HEK293 (cell line): ENCODE data around the gene DIP2B.

Experiments
- CTCF ChIA-PET: fragments of 350-600 bp; formaldehyde crosslinking; extraction: SDS; loops from one replicate; lab custom pipeline; 2021; ENCODE audit warnings: antibody characterized with exemption; lab: Yijun Ruan, JAX
- POLR2A ChIA-PET: fragments of 300-600 bp; formaldehyde crosslinking; extraction: SDS; loops from one replicate; lab custom pipeline; 2020; ENCODE audit warnings: antibody characterized with exemption, inconsistent platforms; lab: Yijun Ruan, JAX
- H3K27ac ChIP-seq: fragments of 200-500 bp; sonication (Bioruptor generic); 2 replicates; pipeline ENCODE4 v1.5.1; 2014; ENCODE audit warnings: low read depth, low read length, control low read depth, inconsistent platforms; ENCODE audit errors: extremely low read depth
- H3K36me3 ChIP-seq, 2 experiments: fragments of 200-500 bp in 1 of 2; sonication (Bioruptor generic) in 1 of 2; 1 replicate in 1 of 2; 2 replicates in 1 of 2; pipeline ENCODE4 v1.5.1; 2014 to 2017; ENCODE audit warnings: inconsistent platforms in 2 of 2, low read length in 2 of 2; ENCODE audit not compliant: control insufficient read depth in 2 of 2, insufficient read depth in 1 of 2
- H3K4me1 ChIP-seq: fragments of 200-500 bp; sonication (Bioruptor generic); 2 replicates; pipeline ENCODE4 v1.5.1; 2014; ENCODE audit warnings: mild to moderate bottlenecking, low read length, inconsistent platforms; ENCODE audit not compliant: control insufficient read depth, insufficient read depth
- H3K4me3 ChIP-seq: 2 replicates; pipeline ENCODE4 v1.5.1; 2011; ENCODE audit warnings: low read depth, mild to moderate bottlenecking, control low read depth, low read length, moderate library complexity
- H3K9me3 ChIP-seq: fragments of 200-500 bp; sonication (Bioruptor generic); 2 replicates; pipeline ENCODE4 v1.5.1; 2014; ENCODE audit warnings: low read depth, low read length, inconsistent platforms; ENCODE audit not compliant: control insufficient read depth, insufficient read depth
- KLF10 ChIP-seq: fragments of 450-650 bp; IDR thresholded peaks from 2 replicates; pipeline ENCODE4 v1.5.1; 2018; ENCODE audit warnings: missing biosample characterization, mild to moderate bottlenecking, missing genetic modification characterization
- OSR2 ChIP-seq: fragments of 450-650 bp; formaldehyde crosslinking; IDR thresholded peaks from 2 replicates; pipeline ENCODE4 v1.5.1; 2016; ENCODE audit warnings: missing biosample characterization, missing genetic modification characterization
- OVOL3 ChIP-seq: fragments of 450-650 bp; formaldehyde crosslinking; IDR thresholded peaks from 2 replicates; pipeline ENCODE4 v1.5.1; 2016; ENCODE audit warnings: missing biosample characterization, missing genetic modification characterization
- PRDM1 ChIP-seq: fragments of 450-650 bp; formaldehyde crosslinking; IDR thresholded peaks from 2 replicates; pipeline ENCODE4; 2016; ENCODE audit warnings: missing biosample characterization, missing genetic modification characterization
- SCRT1 ChIP-seq: fragments of 450-650 bp; formaldehyde crosslinking; IDR thresholded peaks from 2 replicates; pipeline ENCODE4 v1.5.1; 2016; ENCODE audit warnings: missing biosample characterization, missing genetic modification characterization, borderline replicate concordance
- SP2 ChIP-seq: fragments of 450-650 bp; formaldehyde crosslinking; IDR thresholded peaks from 2 replicates; pipeline ENCODE4 v1.5.1; 2016; ENCODE audit warnings: missing biosample characterization, missing genetic modification characterization
- ZFP37 ChIP-seq: fragments of 450-650 bp; formaldehyde crosslinking; IDR thresholded peaks from 2 replicates; pipeline ENCODE4 v1.5.1; 2016; ENCODE audit warnings: missing biosample characterization, missing genetic modification characterization
- ZFP69B ChIP-seq: fragments of 450-650 bp; formaldehyde crosslinking; IDR thresholded peaks from 2 replicates; pipeline ENCODE4 v1.5.1; 2016; ENCODE audit warnings: missing biosample characterization, missing genetic modification characterization
- ZNF10 ChIP-seq: fragments of 450-650 bp; formaldehyde crosslinking; IDR thresholded peaks from 2 replicates; pipeline ENCODE4 v1.5.1; 2017; ENCODE audit warnings: missing biosample characterization, missing genetic modification characterization
- ZNF214 ChIP-seq: fragments of 450-650 bp; formaldehyde crosslinking; IDR thresholded peaks from 2 replicates; pipeline ENCODE4 v1.5.1; 2017; ENCODE audit warnings: missing biosample characterization, mild to moderate bottlenecking, missing genetic modification characterization, borderline replicate concordance
- ZNF239 ChIP-seq: fragments of 450-650 bp; formaldehyde crosslinking; IDR thresholded peaks from 2 replicates; pipeline ENCODE4 v1.5.1; 2016; ENCODE audit warnings: missing biosample characterization, missing genetic modification characterization
- ZNF423 ChIP-seq: fragments of 450-650 bp; formaldehyde crosslinking; IDR thresholded peaks from 2 replicates; pipeline ENCODE4 v1.5.1; 2016; ENCODE audit warnings: missing biosample characterization, missing genetic modification characterization
- ZNF514 ChIP-seq: fragments of 450-650 bp; formaldehyde crosslinking; IDR thresholded peaks from 2 replicates; pipeline ENCODE4 v1.5.1; 2016; ENCODE audit warnings: missing biosample characterization, missing genetic modification characterization
- ZNF521 ChIP-seq: fragments of 450-650 bp; formaldehyde crosslinking; IDR thresholded peaks from 2 replicates; pipeline ENCODE4 v1.5.1; 2017; ENCODE audit warnings: missing biosample characterization, mild to moderate bottlenecking, missing genetic modification characterization
- ZNF596 ChIP-seq: fragments of 450-650 bp; IDR thresholded peaks from 2 replicates; pipeline ENCODE4 v1.5.0; 2018; ENCODE audit warnings: missing biosample characterization, mild to moderate bottlenecking, missing genetic modification characterization, moderate library complexity
- ZNF600 ChIP-seq: fragments of 450-650 bp; formaldehyde crosslinking; IDR thresholded peaks from 2 replicates; pipeline ENCODE4 v1.5.1; 2016; ENCODE audit warnings: missing biosample characterization, missing genetic modification characterization
- ZNF776 ChIP-seq: fragments of 450-650 bp; formaldehyde crosslinking; IDR thresholded peaks from 2 replicates; pipeline ENCODE4 v1.5.0; 2017; ENCODE audit warnings: missing biosample characterization, missing genetic modification characterization, borderline replicate concordance
- ZXDB ChIP-seq: fragments of 450-650 bp; formaldehyde crosslinking; IDR thresholded peaks from 2 replicates; pipeline ENCODE4 v1.5.1; 2016; ENCODE audit warnings: missing biosample characterization, missing genetic modification characterization
- TF ChIP-seq, protein P1 (sequence below): sonication (generic); formaldehyde crosslinking; IDR thresholded peaks from 2 replicates; pipeline ENCODE4 v1.8.1; 2022; ENCODE audit warnings: mild to moderate bottlenecking, moderate library complexity, missing genetic modification reagents
- TF ChIP-seq, protein P2 (sequence below): fragments of 450-650 bp; formaldehyde crosslinking; IDR thresholded peaks from 2 replicates; pipeline ENCODE4 v1.5.1; 2017; ENCODE audit warnings: missing biosample characterization, mild to moderate bottlenecking, missing genetic modification characterization, moderate library complexity
- TF ChIP-seq, protein P3 (sequence below): fragments of 450-650 bp; formaldehyde crosslinking; IDR thresholded peaks from 2 replicates; pipeline ENCODE4 v1.5.1; 2016; ENCODE audit warnings: missing biosample characterization, missing genetic modification characterization
- TF ChIP-seq, protein P4 (sequence below): fragments of 450-650 bp; formaldehyde crosslinking; IDR thresholded peaks from 2 replicates; pipeline ENCODE4 v1.5.1; 2017; ENCODE audit warnings: missing biosample characterization, missing genetic modification characterization

The DIP2B gene

DNA sequence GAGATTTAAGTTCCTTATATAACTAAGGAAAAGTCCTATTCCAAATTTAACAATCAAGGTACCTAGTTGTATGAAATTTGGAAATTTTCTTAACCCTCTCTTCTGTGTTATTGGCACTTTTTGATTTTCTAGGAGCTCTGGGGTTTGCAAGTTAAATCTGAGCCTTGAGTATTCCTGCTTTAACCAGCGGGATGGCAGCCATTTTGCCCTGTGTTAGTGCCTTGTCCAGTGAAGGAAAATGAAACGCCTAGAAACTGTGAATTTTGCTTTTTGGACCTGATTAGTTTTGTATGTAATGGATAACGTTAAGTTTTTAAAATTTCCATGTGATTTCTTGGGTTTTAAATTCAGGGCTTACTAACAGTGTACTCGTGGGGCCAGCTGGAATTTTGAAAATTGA, 45.1 kb downstream of the DIP2B start:
- H3K4me3 ChIP-seq, result no peak overlapping the region
- H3K4me1 ChIP-seq, result peaks cover 9% of the 10 kb centered on the region; the same call in 1 of the 2 replicates
- ChIA-PET POLR2A (interaction anchor here (0.6 kb wide), 1 partner anchor 39 kb away, joined by 3 read pairs; no protein-coding TSS in a partner anchor), CTCF (interaction anchor here (0.6 to 1.7 kb wide), 4 partner anchors 10 to 88 kb away, joined by 3 to 4 read pairs (median 4); no protein-coding TSS in a partner anchor)
- no peaks in the 10 kb centered on the region for H3K36me3 ChIP-seq
- H3K9me3 ChIP-seq, result no peaks in the 10 kb centered on the region
- H3K27ac ChIP-seq, result no peak overlapping the region
- no peak for TF ChIP-seq ZNF239 (tag by site-specific recombination)
- TF ChIP-seq ZNF214 (tag by site-specific recombination), result no peak
- TF ChIP-seq PRDM1 (tag by site-specific recombination), result no peak
- no peak for TF ChIP-seq ZXDB
- TF ChIP-seq ZNF423, result no peak
- no peak for TF ChIP-seq ZNF776 (tag by site-specific recombination)
- TF ChIP-seq, protein P1, sequence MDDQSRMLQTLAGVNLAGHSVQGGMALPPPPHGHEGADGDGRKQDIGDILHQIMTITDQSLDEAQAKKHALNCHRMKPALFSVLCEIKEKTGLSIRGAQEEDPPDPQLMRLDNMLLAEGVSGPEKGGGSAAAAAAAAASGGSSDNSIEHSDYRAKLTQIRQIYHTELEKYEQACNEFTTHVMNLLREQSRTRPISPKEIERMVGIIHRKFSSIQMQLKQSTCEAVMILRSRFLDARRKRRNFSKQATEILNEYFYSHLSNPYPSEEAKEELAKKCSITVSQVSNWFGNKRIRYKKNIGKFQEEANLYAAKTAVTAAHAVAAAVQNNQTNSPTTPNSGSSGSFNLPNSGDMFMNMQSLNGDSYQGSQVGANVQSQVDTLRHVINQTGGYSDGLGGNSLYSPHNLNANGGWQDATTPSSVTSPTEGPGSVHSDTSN, result no peak
- no peak for TF ChIP-seq SP2
- TF ChIP-seq, protein P2, sequence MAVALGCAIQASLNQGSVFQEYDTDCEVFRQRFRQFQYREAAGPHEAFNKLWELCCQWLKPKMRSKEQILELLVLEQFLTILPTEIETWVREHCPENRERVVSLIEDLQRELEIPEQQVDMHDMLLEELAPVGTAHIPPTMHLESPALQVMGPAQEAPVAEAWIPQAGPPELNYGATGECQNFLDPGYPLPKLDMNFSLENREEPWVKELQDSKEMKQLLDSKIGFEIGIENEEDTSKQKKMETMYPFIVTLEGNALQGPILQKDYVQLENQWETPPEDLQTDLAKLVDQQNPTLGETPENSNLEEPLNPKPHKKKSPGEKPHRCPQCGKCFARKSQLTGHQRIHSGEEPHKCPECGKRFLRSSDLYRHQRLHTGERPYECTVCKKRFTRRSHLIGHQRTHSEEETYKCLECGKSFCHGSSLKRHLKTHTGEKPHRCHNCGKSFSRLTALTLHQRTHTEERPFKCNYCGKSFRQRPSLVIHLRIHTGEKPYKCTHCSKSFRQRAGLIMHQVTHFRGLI, result no peak
- TF ChIP-seq, protein P3, sequence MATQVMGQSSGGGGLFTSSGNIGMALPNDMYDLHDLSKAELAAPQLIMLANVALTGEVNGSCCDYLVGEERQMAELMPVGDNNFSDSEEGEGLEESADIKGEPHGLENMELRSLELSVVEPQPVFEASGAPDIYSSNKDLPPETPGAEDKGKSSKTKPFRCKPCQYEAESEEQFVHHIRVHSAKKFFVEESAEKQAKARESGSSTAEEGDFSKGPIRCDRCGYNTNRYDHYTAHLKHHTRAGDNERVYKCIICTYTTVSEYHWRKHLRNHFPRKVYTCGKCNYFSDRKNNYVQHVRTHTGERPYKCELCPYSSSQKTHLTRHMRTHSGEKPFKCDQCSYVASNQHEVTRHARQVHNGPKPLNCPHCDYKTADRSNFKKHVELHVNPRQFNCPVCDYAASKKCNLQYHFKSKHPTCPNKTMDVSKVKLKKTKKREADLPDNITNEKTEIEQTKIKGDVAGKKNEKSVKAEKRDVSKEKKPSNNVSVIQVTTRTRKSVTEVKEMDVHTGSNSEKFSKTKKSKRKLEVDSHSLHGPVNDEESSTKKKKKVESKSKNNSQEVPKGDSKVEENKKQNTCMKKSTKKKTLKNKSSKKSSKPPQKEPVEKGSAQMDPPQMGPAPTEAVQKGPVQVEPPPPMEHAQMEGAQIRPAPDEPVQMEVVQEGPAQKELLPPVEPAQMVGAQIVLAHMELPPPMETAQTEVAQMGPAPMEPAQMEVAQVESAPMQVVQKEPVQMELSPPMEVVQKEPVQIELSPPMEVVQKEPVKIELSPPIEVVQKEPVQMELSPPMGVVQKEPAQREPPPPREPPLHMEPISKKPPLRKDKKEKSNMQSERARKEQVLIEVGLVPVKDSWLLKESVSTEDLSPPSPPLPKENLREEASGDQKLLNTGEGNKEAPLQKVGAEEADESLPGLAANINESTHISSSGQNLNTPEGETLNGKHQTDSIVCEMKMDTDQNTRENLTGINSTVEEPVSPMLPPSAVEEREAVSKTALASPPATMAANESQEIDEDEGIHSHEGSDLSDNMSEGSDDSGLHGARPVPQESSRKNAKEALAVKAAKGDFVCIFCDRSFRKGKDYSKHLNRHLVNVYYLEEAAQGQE, result no peak
- TF ChIP-seq KLF10 (tag by site-specific recombination), result no peak
- no peak for TF ChIP-seq SCRT1 (tag by site-specific recombination)
- no peak for TF ChIP-seq ZNF514 (tag by site-specific recombination)

DNA sequence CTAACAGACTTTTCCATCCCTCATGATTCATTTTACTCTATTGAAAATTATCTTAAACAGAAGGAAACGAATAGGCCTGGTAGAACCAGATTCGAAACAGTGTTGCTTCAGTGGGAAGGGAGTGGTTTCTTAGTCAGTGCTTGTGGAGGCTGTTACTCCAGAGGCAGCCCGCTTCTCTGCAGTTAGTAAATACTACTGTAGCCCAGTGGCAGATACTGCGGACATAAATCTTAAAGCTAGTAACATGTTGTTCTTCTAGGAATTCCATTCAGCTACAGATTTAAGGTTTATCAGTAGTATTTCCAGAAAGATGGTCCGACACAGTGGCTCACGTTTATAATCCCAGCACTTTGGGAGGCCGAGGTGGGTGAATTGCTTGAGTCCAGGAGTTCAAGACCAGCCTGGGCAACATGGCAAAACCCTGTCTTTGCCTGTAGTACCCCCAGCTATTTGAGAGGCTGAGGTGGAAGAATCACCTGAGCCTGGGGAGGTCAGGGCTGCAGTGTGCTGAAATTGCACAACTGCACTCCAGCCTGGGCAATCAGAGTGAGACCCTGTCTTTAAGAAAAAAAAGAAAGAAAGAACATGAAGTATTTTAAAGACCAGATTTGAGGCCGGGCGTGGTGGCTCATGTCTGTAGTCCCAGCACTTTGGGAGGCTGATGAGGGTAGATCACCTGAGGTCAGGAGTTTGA, 45.9 kb downstream of the DIP2B start:
- CTCF ChIA-PET, result interaction anchor here (0.6 to 1.4 kb wide), 2 partner anchors 56 to 88 kb away, joined by 3 to 4 read pairs; no protein-coding TSS in a partner anchor
- no peak overlapping the region for H3K27ac ChIP-seq

More for the DNA sequence above, 45.9 kb downstream of the DIP2B start:
- Histone ChIP-seq H3K9me3 (no peaks in the 10 kb centered on the region), H3K4me1 (peaks cover 9% of the 10 kb centered on the region; the same call in 1 of the 2 replicates), H3K36me3 (no peaks in the 10 kb centered on the region), H3K4me3 (no peak overlapping the region)
- TF ChIP-seq OSR2 (0 out of 2 replicates have a peak, but pooled peaks have one; percentile 41), ZNF596 (tag by site-specific recombination) (no peak), ZNF10 (tag by site-specific recombination) (no peak), ZFP37 (tag by site-specific recombination) (no peak), ZNF521 (no peak), ZNF600 (tag by site-specific recombination) (no peak), OVOL3 (tag by site-specific recombination) (no peak), ZFP69B (tag by site-specific recombination) (no peak)
- TF ChIP-seq, protein P4, sequence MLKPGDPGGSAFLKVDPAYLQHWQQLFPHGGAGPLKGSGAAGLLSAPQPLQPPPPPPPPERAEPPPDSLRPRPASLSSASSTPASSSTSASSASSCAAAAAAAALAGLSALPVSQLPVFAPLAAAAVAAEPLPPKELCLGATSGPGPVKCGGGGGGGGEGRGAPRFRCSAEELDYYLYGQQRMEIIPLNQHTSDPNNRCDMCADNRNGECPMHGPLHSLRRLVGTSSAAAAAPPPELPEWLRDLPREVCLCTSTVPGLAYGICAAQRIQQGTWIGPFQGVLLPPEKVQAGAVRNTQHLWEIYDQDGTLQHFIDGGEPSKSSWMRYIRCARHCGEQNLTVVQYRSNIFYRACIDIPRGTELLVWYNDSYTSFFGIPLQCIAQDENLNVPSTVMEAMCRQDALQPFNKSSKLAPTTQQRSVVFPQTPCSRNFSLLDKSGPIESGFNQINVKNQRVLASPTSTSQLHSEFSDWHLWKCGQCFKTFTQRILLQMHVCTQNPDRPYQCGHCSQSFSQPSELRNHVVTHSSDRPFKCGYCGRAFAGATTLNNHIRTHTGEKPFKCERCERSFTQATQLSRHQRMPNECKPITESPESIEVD (tag by site-specific recombination), result no peak
- POLR2A ChIA-PET, result no interaction called here
